IMR-90 (cell line): Measurements from ENCODE around the gene FOXL3. TPM values are rescaled to one million over a fixed set of nuclear protein-coding genes. Genes with fewer than 3 reads are reported as not detected.

Source experiments
- ATAC-seq: fragments of 200-7000 bp; cut with Tn5 transposase; 2 replicates; pipeline ENCODE4 v1.9.1; 2020; ENCODE audit warnings: low read depth, mild to moderate bottlenecking, moderate library complexity
- BruUV-seq: library from RNA; stranded (reverse); fragments of 400-500 nt; replicated peaks from 2 replicates; lab custom pipeline; 2021; lab: Mats Ljungman, UMichigan
- CTCF ChIA-PET: fragments of 300-600 bp; formaldehyde crosslinking; extraction: SDS; loops from one replicate; lab custom pipeline; 2021; ENCODE audit warnings: antibody characterized with exemption; lab: Yijun Ruan, JAX
- POLR2A ChIA-PET: fragments of 300-600 bp; sonication (Branson Sonifier 250); formaldehyde crosslinking; loops from one replicate; lab custom pipeline; 2022; ENCODE audit warnings: antibody characterized with exemption; ENCODE audit not compliant: unreplicated experiment; lab: Charles Lee
- DNase-seq: peaks from one replicate; pipeline ENCODE4 v3.0.0; 2013
- H2AFZ ChIP-seq: replicated peaks from 2 replicates; pipeline ENCODE3; 2013; ENCODE audit warnings: low read length, mild to moderate bottlenecking; ENCODE audit not compliant: poor library complexity
- H2AK5ac ChIP-seq: 2 replicates; pipeline ENCODE4 v1.6.1; 2013; ENCODE audit warnings: low read depth, low read length, inconsistent platforms
- H2AK9ac ChIP-seq: replicated peaks from 2 replicates; pipeline ENCODE3; 2013; ENCODE audit warnings: mild to moderate bottlenecking, low read depth, low read length, moderate library complexity; ENCODE audit not compliant: poor library complexity
- H2BK120ac ChIP-seq: 2 replicates; pipeline ENCODE4 v1.6.1; 2013; ENCODE audit warnings: low read depth, low read length, inconsistent platforms
- H2BK15ac ChIP-seq: 3 replicates; pipeline ENCODE4 v1.6.1; 2013; ENCODE audit warnings: low read depth, low read length, inconsistent platforms
- H2BK20ac ChIP-seq: 2 replicates; pipeline ENCODE4 v1.6.1; 2013; ENCODE audit warnings: low read depth, mild to moderate bottlenecking, inconsistent platforms, low read length, moderate library complexity
- H2BK5ac ChIP-seq: 2 replicates; pipeline ENCODE4 v1.6.1; 2013; ENCODE audit warnings: mild to moderate bottlenecking, low read depth, low read length, inconsistent platforms; ENCODE audit not compliant: poor library complexity, severe bottlenecking
- H3K14ac ChIP-seq: replicated peaks from 2 replicates; pipeline ENCODE4 v1.6.1; 2013; ENCODE audit warnings: low read depth, low read length, inconsistent platforms
- H3K18ac ChIP-seq: 2 replicates; pipeline ENCODE4 v1.6.1; 2013; ENCODE audit warnings: low read depth, low read length, control low read depth
- H3K23ac ChIP-seq: 2 replicates; pipeline ENCODE4 v1.6.1; 2013; ENCODE audit warnings: low read depth, low read length, inconsistent platforms
- H3K27ac ChIP-seq: 2 replicates; pipeline ENCODE4 v1.5.1; 2013; ENCODE audit warnings: mild to moderate bottlenecking, control low read depth, low read length; ENCODE audit not compliant: insufficient read depth
- H3K27me3 ChIP-seq: 2 replicates; pipeline ENCODE4 v1.6.1; 2013; ENCODE audit warnings: low read length; ENCODE audit not compliant: control insufficient read depth, insufficient read depth
- H3K36me3 ChIP-seq: 2 replicates; pipeline ENCODE4 v1.6.1; 2013; ENCODE audit warnings: low read length, mixed read lengths; ENCODE audit not compliant: control insufficient read depth, insufficient read depth
- H3K4ac ChIP-seq: 2 replicates; pipeline ENCODE4 v1.6.1; 2013; ENCODE audit warnings: low read depth, low read length, inconsistent platforms
- H3K4me1 ChIP-seq: 2 replicates; pipeline ENCODE4 v1.6.1; 2013; ENCODE audit warnings: low read length, mixed read lengths; ENCODE audit not compliant: control insufficient read depth, insufficient read depth
- H3K4me2 ChIP-seq: 2 replicates; pipeline ENCODE4 v1.6.1; 2013; ENCODE audit warnings: low read depth, mild to moderate bottlenecking, control low read depth, low read length, moderate library complexity
- H3K4me3 ChIP-seq: 2 replicates; pipeline ENCODE4 v1.5.1; 2013; ENCODE audit warnings: low read depth, mild to moderate bottlenecking, control low read depth, low read length, moderate library complexity; ENCODE audit not compliant: insufficient read depth
- H3K56ac ChIP-seq: 2 replicates; pipeline ENCODE4 v1.6.1; 2013; ENCODE audit warnings: low read length, inconsistent platforms; ENCODE audit not compliant: insufficient read depth; ENCODE audit errors: extremely low read depth
- H3K79me1 ChIP-seq, 2 experiments: 2 replicates each; pipeline ENCODE4 v1.6.1; 2013; ENCODE audit warnings: low read length in 2 of 2, inconsistent platforms in 1 of 2, low read depth in 1 of 2
- H3K9ac ChIP-seq: 2 replicates; pipeline ENCODE4 v1.6.1; 2013; ENCODE audit warnings: low read depth, low read length, control low read depth
- H3K9me1 ChIP-seq: 2 replicates; pipeline ENCODE4 v1.6.1; 2013; ENCODE audit warnings: low read length, inconsistent platforms; ENCODE audit not compliant: insufficient read depth
- H3K9me3 ChIP-seq: 2 replicates; pipeline ENCODE4 v1.6.1; 2013; ENCODE audit warnings: low read length; ENCODE audit not compliant: control insufficient read depth, insufficient read depth
- H4K20me1 ChIP-seq: 2 replicates; pipeline ENCODE4 v1.6.1; 2013; ENCODE audit warnings: low read length, inconsistent platforms; ENCODE audit not compliant: insufficient read depth
- H4K5ac ChIP-seq: 2 replicates; pipeline ENCODE4 v1.6.1; 2013; ENCODE audit warnings: mild to moderate bottlenecking, low read depth, low read length, control low read depth
- H4K8ac ChIP-seq, 2 experiments: 2 replicates each; pipeline ENCODE4 v1.6.1; 2013; ENCODE audit warnings: low read depth in 2 of 2, low read length in 2 of 2, control low read depth in 1 of 2, inconsistent platforms in 1 of 2
- H4K91ac ChIP-seq: 2 replicates; pipeline ENCODE4 v1.6.1; 2013; ENCODE audit warnings: low read depth, low read length, inconsistent platforms; ENCODE audit not compliant: insufficient read depth
- BHLHE40 ChIP-seq: fragments of 150-350 bp; IDR thresholded peaks from 2 replicates; pipeline ENCODE4 v1.6.1; 2016; ENCODE audit warnings: mild to moderate bottlenecking, low read depth, low read length
- CHD1 ChIP-seq: IDR thresholded peaks from 2 replicates; pipeline ENCODE4 v1.6.1; 2012; ENCODE audit warnings: low read depth, low read length, improper control_type of control experiment
- CTCF ChIP-seq: conservative IDR thresholded peaks from 2 replicates; pipeline ENCODE4 v1.5.1; 2012; ENCODE audit warnings: mild to moderate bottlenecking, low read depth, low read length, improper control_type of control experiment
- FOS ChIP-seq: fragments of 150-350 bp; IDR thresholded peaks from 2 replicates; pipeline ENCODE4 v1.6.1; 2016; ENCODE audit warnings: low read depth, low read length
- MAFK ChIP-seq: IDR thresholded peaks from 2 replicates; pipeline ENCODE4 v1.6.1; 2012; ENCODE audit warnings: low read depth, low read length, improper control_type of control experiment
- MAZ ChIP-seq: IDR thresholded peaks from 2 replicates; pipeline ENCODE4 v1.6.1; 2012; ENCODE audit warnings: low read depth, mild to moderate bottlenecking, low read length, improper control_type of control experiment, moderate library complexity, borderline replicate concordance
- MXI1 ChIP-seq: IDR thresholded peaks from 2 replicates; pipeline ENCODE4 v1.6.1; 2012; ENCODE audit warnings: low read depth, mild to moderate bottlenecking, low read length, moderate library complexity, borderline replicate concordance
- NFE2L2 ChIP-seq: fragments of 150-350 bp; IDR thresholded peaks from 2 replicates; pipeline ENCODE4 v1.6.1; 2016; ENCODE audit warnings: low read depth, mild to moderate bottlenecking, low read length
- RAD21 ChIP-seq: IDR thresholded peaks from 2 replicates; pipeline ENCODE4 v1.6.1; 2012; ENCODE audit warnings: low read length, improper control_type of control experiment
- USF2 ChIP-seq: fragments of 150-350 bp; IDR thresholded peaks from 2 replicates; pipeline ENCODE4 v1.6.1; 2017; ENCODE audit warnings: mild to moderate bottlenecking, antibody characterized with exemption, low read length, low read depth
- WGBS, 2 experiments: methylation state at CpG; one replicate each; pipeline versions ENCODE4 v1.1.5 to v1.1.7; 2013; ENCODE audit warnings: missing lambda C conversion rate in 2 of 2; ENCODE audit not compliant: insufficient read length in 1 of 2; ENCODE audit errors: extremely low coverage in 2 of 2; 5-methylcytosine and 5-hydroxymethylcytosine counted together
- dilution Hi-C: fragments of 300-500 bp; cut with HindIII; formaldehyde crosslinking; loops from one replicate; pipeline ENCODE4 v1.14.3; 2018; ENCODE audit warnings: low sequenced_read_pairs; ENCODE audit not compliant: unreplicated experiment
- in situ Hi-C: fragments of 300-500 bp; cut with MboI; formaldehyde crosslinking; loops from 3 replicates; pipeline ENCODE4 v1.14.3; 2019; ENCODE audit warnings: low sequenced_read_pairs, inconsistent platforms, mixed read lengths
- intact Hi-C: fragments of 100-400 bp; cut with micrococcal nuclease; formaldehyde crosslinking; loops from 2 replicates; pipeline ENCODE4 v1.10.0; 2022
- polyA plus RNA-seq, 3 experiments: library from polyadenylated mRNA; depleted of rRNA; stranded (reverse); fragments of >200 nt; gene quantifications; 2 replicates each; pipeline ENCODE4 v1.2.3, GENCODE V29; 2012; ENCODE audit warnings: low replicate concordance in 1 of 3
- total RNA-seq: library from RNA; depleted of rRNA; stranded (reverse); fragments of >200 nt; gene quantifications from 2 replicates; pipeline ENCODE4 v1.2.3, GENCODE V29; 2012
- TF ChIP-seq, protein P1 (sequence below): fragments of 150-350 bp; IDR thresholded peaks from 2 replicates; pipeline ENCODE4 v1.6.1; 2016; ENCODE audit warnings: low read depth, mild to moderate bottlenecking, low read length, moderate library complexity, borderline replicate concordance

FOXL3 gene
- total and polyA plus RNA-seq, 2 of the 4 experiments (the other 2 are of a cell fraction), result not detected

- Histone ChIP-seq H4K91ac (no peak overlapping the region), H2AFZ (no peak overlapping the region), H2BK5ac (no peak overlapping the region), H4K20me1 (0 out of 2 replicates have a peak, but pooled peaks cover under 1% of the 10 kb centered on the region), H3K36me3 (no peaks in the 10 kb centered on the region), H2AK5ac (no peak overlapping the region), H2BK120ac (no peak overlapping the region), H3K18ac (no peak overlapping the region), H2AK9ac (no peak overlapping the region), H4K8ac (no peak overlapping the region), H3K4me2 (no peak overlapping the region), H3K14ac (no peak overlapping the region), H3K9me3 (peaks cover 6% of the 10 kb centered on the region), H3K4me1 (no peaks in the 10 kb centered on the region), H3K9me1 (0 out of 2 replicates have a peak, but pooled peaks cover 1% of the 10 kb centered on the region), H3K4me3 (no peak overlapping the region), H3K56ac (no peak overlapping the region), H4K5ac (no peak overlapping the region), H3K79me1 (no peaks in the 10 kb centered on the region), H3K4ac (no peak overlapping the region), H2BK20ac (no peak overlapping the region), H2BK15ac (no peak overlapping the region), H3K27me3 (peaks cover 39% of the 10 kb centered on the region), H3K9ac (no peak overlapping the region), H3K27ac (no peak overlapping the region), H3K23ac (no peak overlapping the region)
- in situ Hi-C loops (no loop called here), intact Hi-C loops (no loop called here), dilution Hi-C loops (no loop called here)
- 85% methylated on average over 9 of the region's 19 CpGs; no CpG with 5 or more reads in 1 of the 2 experiments for WGBS, 2 experiments
- ChIA-PET CTCF (no interaction called here), POLR2A (no interaction called here)
- no peak for TF ChIP-seq MXI1
- TF ChIP-seq NFE2L2, result no peak
- TF ChIP-seq MAFK, result no peak
- TF ChIP-seq CHD1, result no peak
- TF ChIP-seq BHLHE40, result no peak
- TF ChIP-seq MAZ, result no peak
- no peak for TF ChIP-seq USF2
- no peak for TF ChIP-seq FOS
- TF ChIP-seq, protein P1, sequence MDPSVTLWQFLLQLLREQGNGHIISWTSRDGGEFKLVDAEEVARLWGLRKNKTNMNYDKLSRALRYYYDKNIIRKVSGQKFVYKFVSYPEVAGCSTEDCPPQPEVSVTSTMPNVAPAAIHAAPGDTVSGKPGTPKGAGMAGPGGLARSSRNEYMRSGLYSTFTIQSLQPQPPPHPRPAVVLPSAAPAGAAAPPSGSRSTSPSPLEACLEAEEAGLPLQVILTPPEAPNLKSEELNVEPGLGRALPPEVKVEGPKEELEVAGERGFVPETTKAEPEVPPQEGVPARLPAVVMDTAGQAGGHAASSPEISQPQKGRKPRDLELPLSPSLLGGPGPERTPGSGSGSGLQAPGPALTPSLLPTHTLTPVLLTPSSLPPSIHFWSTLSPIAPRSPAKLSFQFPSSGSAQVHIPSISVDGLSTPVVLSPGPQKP, result no peak
- no peak for TF ChIP-seq RAD21
- TF ChIP-seq CTCF, result no peak
- BruUV-seq, result no TSS peak
- no peak for DNase-seq
- ATAC-seq, result no peak
Measured at GRCh38 chr7:309586-310228, 19.7 kb downstream of the FOXL3 start.
